Activated CD8-positive, alpha-beta T cell treated with anti-CD3 and anti-CD28 coated beads for 36 hours (primary cell): ENCODE measurements around the gene NUBPL. TPM values are rescaled to one million over a fixed set of nuclear protein-coding genes. Genes with fewer than 3 reads are reported as not detected.
"Not testable (repeated sequence)": the region's sequence is repeated elsewhere in the genome, so short reads cannot be mapped to it uniquely, and the experiment has no call there.

Source experiments
- ATAC-seq: fragments of 200-7000 bp; cut with Tn5 transposase; one replicate; pipeline ENCODE4 v1.10.0; 2021; ENCODE audit warnings: mild to moderate bottlenecking, moderate library complexity
- CTCF ChIA-PET: fragments of 350-600 bp; sonication (Branson Sonifier 250); formaldehyde crosslinking; loops from one replicate; lab custom pipeline; 2021; ENCODE audit warnings: antibody characterized with exemption; lab: Charles Lee
- POLR2A ChIA-PET: fragments of 350-600 bp; sonication (Branson Sonifier 250); formaldehyde crosslinking; loops from one replicate; lab custom pipeline; 2021; ENCODE audit warnings: antibody characterized with exemption; lab: Charles Lee
- DNase-seq: peaks from one replicate; pipeline ENCODE4 v3.0.0-alpha.2; 2020
- H3K27ac Mint-ChIP-seq: one replicate; pipeline ENCODE4 v1.8.0; 2021; ENCODE audit warnings: mild to moderate bottlenecking, mixed read lengths
- H3K27me3 Mint-ChIP-seq: one replicate; pipeline ENCODE4 v1.8.0; 2021; ENCODE audit warnings: mixed read lengths
- H3K36me3 Mint-ChIP-seq: one replicate; pipeline ENCODE4 v1.8.0; 2021; ENCODE audit warnings: low read depth, mixed read lengths
- H3K4me1 Mint-ChIP-seq: one replicate; pipeline ENCODE4 v1.8.0; 2021; ENCODE audit warnings: low read depth, mixed read lengths
- H3K4me3 Mint-ChIP-seq: one replicate; pipeline ENCODE4 v1.8.0; 2021; ENCODE audit warnings: mild to moderate bottlenecking, moderate library complexity, mixed read lengths
- H3K9me3 Mint-ChIP-seq: one replicate; pipeline ENCODE4 v1.8.0; 2021; ENCODE audit warnings: mixed read lengths
- intact Hi-C: fragments of 100-400 bp; cut with micrococcal nuclease; formaldehyde crosslinking; loops from one replicate; pipeline ENCODE4 v1.10.0; 2022
- total RNA-seq, 2 experiments: library from RNA; stranded (reverse); gene quantifications; one replicate each; pipeline ENCODE4 v1.2.3, GENCODE V29; 2021
- TF ChIP-seq, protein P1 (sequence below): fragments of 200-600 bp; IDR thresholded peaks from one replicate; pipeline ENCODE4 v1.8.0; 2022; ENCODE audit warnings: antibody characterized with exemption, mild to moderate bottlenecking

NUBPL gene
- total RNA-seq, 2 experiments from 2014 or later, result 14.3 to 14.4 TPM

DNA sequence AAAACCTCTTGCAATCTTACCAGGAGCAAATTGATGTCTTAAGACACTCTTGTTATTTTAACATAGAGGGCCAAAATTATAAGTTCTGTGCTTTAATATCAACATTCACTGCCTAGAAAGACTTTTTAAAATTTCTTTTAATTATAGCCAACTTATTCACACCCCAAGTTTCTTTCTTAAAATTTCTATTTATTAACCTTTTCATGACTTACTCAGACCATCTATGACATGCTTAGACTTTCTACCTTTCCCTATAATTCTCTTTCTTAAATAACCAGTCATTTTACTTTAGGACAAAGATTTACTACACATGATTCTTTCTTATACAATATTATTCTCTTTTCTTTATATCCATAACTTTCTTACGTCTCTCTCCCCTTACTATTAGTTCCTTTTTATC is 220.4 kb downstream of the NUBPL start:
- POLR2A ChIA-PET, result no interaction called here
- intact Hi-C loops, result no loop called here

DNA sequence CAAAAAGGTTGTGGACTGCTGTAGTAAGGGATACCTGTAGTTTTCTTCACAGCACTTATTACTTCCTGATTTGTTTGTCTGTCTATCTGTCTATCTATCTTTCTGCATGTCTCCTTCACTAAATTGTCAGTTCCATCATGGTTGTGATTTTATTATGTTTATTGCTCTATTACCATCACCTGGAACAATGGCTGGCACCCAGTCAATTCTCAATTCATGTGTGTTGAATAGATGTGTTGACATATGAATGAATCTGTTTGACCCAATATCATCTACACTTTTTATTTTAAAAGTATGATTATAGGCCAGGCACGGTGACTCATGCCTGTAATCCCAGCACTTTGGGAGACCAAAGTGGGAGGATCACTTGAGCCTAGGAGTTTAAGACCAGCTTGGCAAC is 224.4 kb downstream of the NUBPL start:
- no peaks in the 10 kb centered on the region for H3K4me1 Mint-ChIP-seq
- H3K27me3 Mint-ChIP-seq, result no peaks in the 10 kb centered on the region
- POLR2A ChIA-PET, result no interaction called here
- intact Hi-C loops, result no loop called here
- DNase-seq (no peak), ATAC-seq (no peak)
- H3K27ac Mint-ChIP-seq, result no peak overlapping the region
- H3K36me3 Mint-ChIP-seq, result peaks cover 22% of the 10 kb centered on the region
- no peak overlapping the region for H3K4me3 Mint-ChIP-seq
- CTCF ChIA-PET, result no interaction called here
- TF ChIP-seq, protein P1, sequence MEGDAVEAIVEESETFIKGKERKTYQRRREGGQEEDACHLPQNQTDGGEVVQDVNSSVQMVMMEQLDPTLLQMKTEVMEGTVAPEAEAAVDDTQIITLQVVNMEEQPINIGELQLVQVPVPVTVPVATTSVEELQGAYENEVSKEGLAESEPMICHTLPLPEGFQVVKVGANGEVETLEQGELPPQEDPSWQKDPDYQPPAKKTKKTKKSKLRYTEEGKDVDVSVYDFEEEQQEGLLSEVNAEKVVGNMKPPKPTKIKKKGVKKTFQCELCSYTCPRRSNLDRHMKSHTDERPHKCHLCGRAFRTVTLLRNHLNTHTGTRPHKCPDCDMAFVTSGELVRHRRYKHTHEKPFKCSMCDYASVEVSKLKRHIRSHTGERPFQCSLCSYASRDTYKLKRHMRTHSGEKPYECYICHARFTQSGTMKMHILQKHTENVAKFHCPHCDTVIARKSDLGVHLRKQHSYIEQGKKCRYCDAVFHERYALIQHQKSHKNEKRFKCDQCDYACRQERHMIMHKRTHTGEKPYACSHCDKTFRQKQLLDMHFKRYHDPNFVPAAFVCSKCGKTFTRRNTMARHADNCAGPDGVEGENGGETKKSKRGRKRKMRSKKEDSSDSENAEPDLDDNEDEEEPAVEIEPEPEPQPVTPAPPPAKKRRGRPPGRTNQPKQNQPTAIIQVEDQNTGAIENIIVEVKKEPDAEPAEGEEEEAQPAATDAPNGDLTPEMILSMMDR, result no peak
- peaks cover 9% of the 10 kb centered on the region for H3K9me3 Mint-ChIP-seq

More for the DNA sequence above, 220.4 kb downstream of the NUBPL start:
- Mint-ChIP-seq H3K9me3 (peaks cover 14% of the 10 kb centered on the region), H3K4me3 (no peak overlapping the region), H3K27me3 (no peaks in the 10 kb centered on the region), H3K27ac (no peak overlapping the region), H3K36me3 (peaks cover 17% of the 10 kb centered on the region), H3K4me1 (no peaks in the 10 kb centered on the region)
- CTCF ChIA-PET, result interaction anchor here (0.9 kb wide), 1 partner anchor 12 kb away, joined by 3 read pairs; no protein-coding TSS in a partner anchor
- no peak for ATAC-seq
- TF ChIP-seq, protein P1, result no peak
- DNase-seq, result no peak

DNA sequence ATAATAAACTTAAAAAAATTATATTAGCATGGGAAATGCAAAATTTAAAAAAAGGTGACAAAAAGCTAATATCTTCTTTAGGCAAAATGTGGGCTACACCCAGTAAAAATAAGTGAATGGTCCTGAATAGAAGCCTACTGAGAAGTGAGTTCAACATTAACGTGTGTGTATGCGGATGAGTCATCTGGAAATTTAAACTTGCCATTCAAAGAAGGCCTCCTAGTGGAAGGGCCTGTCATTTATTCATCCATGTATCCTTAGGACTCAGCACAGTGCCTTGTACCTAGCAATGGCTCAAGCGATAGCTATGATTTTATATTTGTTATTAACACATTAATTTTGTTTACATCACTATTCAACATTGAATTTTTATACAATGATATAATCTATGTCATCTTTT is 226.2 kb downstream of the NUBPL start:
- Mint-ChIP-seq H3K9me3 (no peaks in the 10 kb centered on the region), H3K36me3 (peaks cover 14% of the 10 kb centered on the region), H3K27me3 (no peaks in the 10 kb centered on the region), H3K4me1 (no peaks in the 10 kb centered on the region), H3K27ac (no peak overlapping the region), H3K4me3 (no peak overlapping the region)
- ChIA-PET CTCF (no interaction called here), POLR2A (no interaction called here)
- DNase-seq (no peak), ATAC-seq (no peak)
- intact Hi-C loops, result no loop called here
- TF ChIP-seq, protein P1, result no peak

DNA sequence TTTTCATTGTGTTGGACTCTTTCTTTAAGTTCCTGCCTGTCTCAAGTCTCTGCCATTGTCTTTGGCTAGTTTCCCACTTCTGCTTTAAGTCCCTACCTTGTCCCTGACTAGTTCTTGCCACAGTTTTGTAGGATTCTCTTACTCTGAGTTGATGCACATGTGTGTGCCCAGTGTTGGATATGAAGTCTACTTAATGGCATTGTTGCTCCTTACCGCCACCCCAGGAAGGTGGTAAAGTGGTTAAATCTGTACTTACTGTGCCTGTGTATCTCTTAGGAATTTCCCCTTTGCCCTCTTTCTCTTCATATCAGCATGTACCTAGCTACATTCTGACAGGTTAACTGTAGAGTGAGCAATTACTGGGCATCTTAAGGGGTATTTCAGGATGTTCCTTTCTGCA is 227.1 kb downstream of the NUBPL start:
- Mint-ChIP-seq H3K27ac (no peak overlapping the region), H3K4me1 (no peaks in the 10 kb centered on the region), H3K27me3 (no peaks in the 10 kb centered on the region), H3K36me3 (peaks cover 19% of the 10 kb centered on the region), H3K9me3 (no peaks in the 10 kb centered on the region), H3K4me3 (no peak overlapping the region)
- ChIA-PET POLR2A (no interaction called here), CTCF (no interaction called here)
- DNase-seq (no peak), ATAC-seq (no peak)
- TF ChIP-seq, protein P1, result no peak
- intact Hi-C loops, result no loop called here

DNA sequence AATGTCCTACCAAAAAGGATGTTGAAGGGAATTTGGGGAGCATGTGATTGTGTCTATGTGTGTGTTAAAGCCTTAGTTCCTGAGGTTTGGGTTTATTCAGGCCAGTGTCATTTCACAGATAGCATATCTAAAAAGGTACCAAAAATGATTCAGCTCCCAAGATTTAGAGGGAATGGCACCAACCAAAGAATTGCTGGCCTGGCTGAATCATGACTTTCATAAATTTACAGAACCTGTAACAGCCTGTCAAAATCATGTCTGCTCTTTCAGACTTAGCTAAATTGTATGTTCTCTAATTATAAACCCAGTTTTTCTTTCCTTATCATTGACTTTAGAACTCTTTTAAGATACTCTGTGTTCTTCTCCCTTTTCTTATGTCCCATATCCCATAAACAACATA is 231.5 kb downstream of the NUBPL start:
- TF ChIP-seq, protein P1, result no peak
- CTCF ChIA-PET, result no interaction called here
- Mint-ChIP-seq H3K36me3 (peaks cover 20% of the 10 kb centered on the region), H3K9me3 (no peaks in the 10 kb centered on the region), H3K27ac (no peak overlapping the region), H3K4me3 (no peak overlapping the region), H3K27me3 (no peaks in the 10 kb centered on the region), H3K4me1 (no peaks in the 10 kb centered on the region)
- ATAC-seq (no peak), DNase-seq (no peak)
- POLR2A ChIA-PET, result no interaction called here
- intact Hi-C loops, result no loop called here

DNA sequence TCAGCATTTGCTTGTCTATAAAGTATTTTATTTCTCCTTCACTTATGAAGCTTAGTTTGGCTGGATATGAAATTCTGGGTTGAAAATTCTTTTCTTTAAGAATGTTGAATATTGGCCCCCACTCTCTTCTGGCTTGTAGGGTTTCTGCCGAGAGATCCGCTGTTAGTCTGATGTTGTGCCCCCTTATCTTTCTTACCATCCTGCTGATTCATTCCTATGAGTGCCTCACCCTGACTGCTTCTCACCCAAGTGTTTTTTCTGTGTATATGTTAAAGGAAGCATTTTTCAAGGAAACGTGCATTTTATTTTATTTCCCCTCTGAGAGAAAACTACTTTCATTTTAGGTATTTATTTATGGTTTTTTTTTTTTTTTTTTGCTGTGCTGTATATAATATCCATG is 236.7 kb downstream of the NUBPL start:
- intact Hi-C loops, POLR2A ChIA-PET, H3K4me1 Mint-ChIP-seq, H3K27ac Mint-ChIP-seq, H3K27me3 Mint-ChIP-seq, H3K9me3 Mint-ChIP-seq, DNase-seq, ATAC-seq, CTCF ChIA-PET, H3K4me3 Mint-ChIP-seq: not testable (repeated sequence)
- H3K36me3 Mint-ChIP-seq, result peaks cover 34% of the 10 kb centered on the region
